Measurements from ENCODE around the gene PRKCQ. TPM values are rescaled to one million over a fixed set of nuclear protein-coding genes. Genes with fewer than 3 reads are reported as not detected.

Gene PRKCQ
- total RNA-seq, 2 donors from 2014 or later: 55.3 to 79.0 TPM

- Mint-ChIP-seq H3K27me3 (no peaks in the 10 kb centered on the region), H3K4me3 (peak overlapping the region; percentile 41), H3K27ac (peak overlapping the region; percentile 52 to 60), H3K36me3 (peaks cover 10% of the 10 kb centered on the region), H3K9me3 (no peaks in the 10 kb centered on the region), H3K4me1 (ENCODE audit: low read depth in 2 of 2) (peaks cover 65 to 70% of the 10 kb centered on the region in 2 donors)
- no peak for DNase-seq (ENCODE audit: low spot score)
- no peak for ATAC-seq
Measured at GRCh38 chr10:6520138-6520537, 59.9 kb downstream of the PRKCQ start.

GRCh38 chr10:6518791-6519429, 61.2 kb downstream of the PRKCQ start:
- H3K36me3 Mint-ChIP-seq: peaks cover 4% of the 10 kb centered on the region
- no peaks in the 10 kb centered on the region for H3K9me3 Mint-ChIP-seq
- H3K4me3 Mint-ChIP-seq: peak overlapping the region; percentile 41
- peaks cover 71 to 73% of the 10 kb centered on the region in 2 donors for H3K4me1 Mint-ChIP-seq (ENCODE audit: low read depth in 2 of 2)
- peak overlapping the region; percentile 52 to 60 for H3K27ac Mint-ChIP-seq
- no peaks in the 10 kb centered on the region for H3K27me3 Mint-ChIP-seq
- no peak for DNase-seq (ENCODE audit: low spot score)
- ATAC-seq: peak in 1 of 2 donors; percentile 71

GRCh38 chr10:6516929-6517284, 63.2 kb downstream of the PRKCQ start:
- H3K27me3 Mint-ChIP-seq: no peaks in the 10 kb centered on the region
- peaks cover 88% of the 10 kb centered on the region in 2 donors for H3K4me1 Mint-ChIP-seq (ENCODE audit: low read depth in 2 of 2)
- H3K4me3 Mint-ChIP-seq: no peak overlapping the region
- peak overlapping the region; percentile 89 to 96 for H3K27ac Mint-ChIP-seq
- no peak for ATAC-seq
- H3K9me3 Mint-ChIP-seq: no peaks in the 10 kb centered on the region
- DNase-seq (ENCODE audit: low spot score): no peak
- peaks cover 9% of the 10 kb centered on the region for H3K36me3 Mint-ChIP-seq

- H3K4me1 Mint-ChIP-seq (ENCODE audit: low read depth in 2 of 2): peaks cover 90 to 91% of the 10 kb centered on the region in 2 donors
- peaks cover 14% of the 10 kb centered on the region for H3K36me3 Mint-ChIP-seq
- no peak overlapping the region for H3K4me3 Mint-ChIP-seq
- no peaks in the 10 kb centered on the region for H3K27me3 Mint-ChIP-seq
- ATAC-seq: no peak
- DNase-seq (ENCODE audit: low spot score): no peak
- no peaks in the 10 kb centered on the region for H3K9me3 Mint-ChIP-seq
- peak overlapping the region; percentile 89 to 96 for H3K27ac Mint-ChIP-seq
Measured at GRCh38 chr10:6516281-6516928, 63.7 kb downstream of the PRKCQ start.

- ATAC-seq: no peak
- peaks cover 18% of the 10 kb centered on the region for H3K36me3 Mint-ChIP-seq
- H3K27me3 Mint-ChIP-seq: no peaks in the 10 kb centered on the region
- peak overlapping the region; percentile 89 to 96 for H3K27ac Mint-ChIP-seq
- peaks cover 85 to 86% of the 10 kb centered on the region in 2 donors for H3K4me1 Mint-ChIP-seq (ENCODE audit: low read depth in 2 of 2)
- peak overlapping the region; percentile 68 for H3K4me3 Mint-ChIP-seq
- DNase-seq (ENCODE audit: low spot score): no peak
- no peaks in the 10 kb centered on the region for H3K9me3 Mint-ChIP-seq
Measured at GRCh38 chr10:6514844-6515780, 65.0 kb downstream of the PRKCQ start.

GRCh38 chr10:6514180-6514579, 65.9 kb downstream of the PRKCQ start:
- Mint-ChIP-seq H3K4me1 (ENCODE audit: low read depth in 2 of 2) (peaks cover 76% of the 10 kb centered on the region in 2 donors), H3K27ac (peak overlapping the region; percentile 89 to 96), H3K27me3 (no peaks in the 10 kb centered on the region), H3K9me3 (no peaks in the 10 kb centered on the region), H3K36me3 (peaks cover 18% of the 10 kb centered on the region), H3K4me3 (peak overlapping the region; percentile 68)
- ATAC-seq: no peak
- DNase-seq (ENCODE audit: low spot score): no peak

- H3K4me1 Mint-ChIP-seq (ENCODE audit: low read depth in 2 of 2): peaks cover 71% of the 10 kb centered on the region in 2 donors
- peak overlapping the region; percentile 68 for H3K4me3 Mint-ChIP-seq
- H3K27me3 Mint-ChIP-seq: no peaks in the 10 kb centered on the region
- H3K36me3 Mint-ChIP-seq: peaks cover 25% of the 10 kb centered on the region
- peaks cover 2% of the 10 kb centered on the region for H3K9me3 Mint-ChIP-seq
- DNase-seq (ENCODE audit: low spot score): no peak
- peak overlapping the region; percentile 89 to 96 for H3K27ac Mint-ChIP-seq
- ATAC-seq: peak; percentile 84 to 89
Measured at GRCh38 chr10:6513476-6513875, 66.6 kb downstream of the PRKCQ start.

GRCh38 chr10:6512182-6512581, 67.9 kb downstream of the PRKCQ start:
- Mint-ChIP-seq H3K4me1 (ENCODE audit: low read depth in 2 of 2) (peaks cover 76% of the 10 kb centered on the region in 2 donors), H3K27ac (peak overlapping the region; percentile 89 to 96), H3K4me3 (peak overlapping the region; percentile 68), H3K9me3 (peaks cover 3% of the 10 kb centered on the region), H3K36me3 (peaks cover 38% of the 10 kb centered on the region), H3K27me3 (no peaks in the 10 kb centered on the region)
- ATAC-seq (no peak), DNase-seq (ENCODE audit: low spot score) (no peak)

GRCh38 chr10:6511347-6511746, 68.7 kb downstream of the PRKCQ start:
- no peak for DNase-seq (ENCODE audit: low spot score)
- Mint-ChIP-seq H3K4me1 (ENCODE audit: low read depth in 2 of 2) (peaks cover 72 to 73% of the 10 kb centered on the region in 2 donors), H3K9me3 (peaks cover 3% of the 10 kb centered on the region), H3K27me3 (no peaks in the 10 kb centered on the region), H3K27ac (peak overlapping the region; percentile 89 to 96), H3K36me3 (peaks cover 41% of the 10 kb centered on the region), H3K4me3 (peak overlapping the region; percentile 53)
- ATAC-seq: no peak

GRCh38 chr10:6507311-6507710, 72.8 kb downstream of the PRKCQ start:
- DNase-seq (ENCODE audit: low spot score) (peak; percentile 78), ATAC-seq (peak; percentile 94 to 96)
- peak overlapping the region; percentile 82 for H3K4me3 Mint-ChIP-seq
- peak overlapping the region; percentile 92 to 98 for H3K27ac Mint-ChIP-seq
- peaks cover 62% of the 10 kb centered on the region for H3K36me3 Mint-ChIP-seq
- peaks cover 57 to 62% of the 10 kb centered on the region in 2 donors for H3K4me1 Mint-ChIP-seq (ENCODE audit: low read depth in 2 of 2)
- peaks cover 7% of the 10 kb centered on the region for H3K9me3 Mint-ChIP-seq
- H3K27me3 Mint-ChIP-seq: no peaks in the 10 kb centered on the region

- peak overlapping the region; percentile 77 to 94 for H3K27ac Mint-ChIP-seq
- H3K4me3 Mint-ChIP-seq: peak overlapping the region; percentile 52
- no peaks in the 10 kb centered on the region for H3K27me3 Mint-ChIP-seq
Measured at GRCh38 chr10:6505300-6505699, 74.8 kb downstream of the PRKCQ start.

GRCh38 chr10:6504296-6504695, 75.8 kb downstream of the PRKCQ start:
- Mint-ChIP-seq H3K36me3 (peaks cover 61% of the 10 kb centered on the region), H3K27ac (peak overlapping the region; percentile 77 to 83), H3K9me3 (peaks cover 13% of the 10 kb centered on the region), H3K4me3 (peak overlapping the region; percentile 71), H3K4me1 (ENCODE audit: low read depth in 2 of 2) (peaks cover 57 to 68% of the 10 kb centered on the region in 2 donors), H3K27me3 (no peaks in the 10 kb centered on the region)
- ATAC-seq (peak; percentile 35 to 37), DNase-seq (ENCODE audit: low spot score) (no peak)

More at GRCh38 chr10:6505300-6505699, 74.8 kb downstream of the PRKCQ start:
- no peak for ATAC-seq
- H3K36me3 Mint-ChIP-seq: peaks cover 61% of the 10 kb centered on the region
- DNase-seq (ENCODE audit: low spot score): no peak
- H3K4me1 Mint-ChIP-seq (ENCODE audit: low read depth in 2 of 2): peaks cover 56 to 66% of the 10 kb centered on the region in 2 donors
- peaks cover 13% of the 10 kb centered on the region for H3K9me3 Mint-ChIP-seq

GRCh38 chr10:6503171-6503570, 76.9 kb downstream of the PRKCQ start:
- no peaks in the 10 kb centered on the region for H3K27me3 Mint-ChIP-seq
- H3K4me1 Mint-ChIP-seq (ENCODE audit: low read depth in 2 of 2): peaks cover 64 to 74% of the 10 kb centered on the region in 2 donors
- H3K9me3 Mint-ChIP-seq: peaks cover 10% of the 10 kb centered on the region
- peaks cover 62% of the 10 kb centered on the region for H3K36me3 Mint-ChIP-seq
- peak overlapping the region; percentile 77 to 83 for H3K27ac Mint-ChIP-seq
- DNase-seq (ENCODE audit: low spot score) (peak; percentile 68), ATAC-seq (peak; percentile 18 to 58)
- H3K4me3 Mint-ChIP-seq: peak overlapping the region; percentile 71
